GM23248 (cell line): ENCODE results near the gene DEDD. TPM values are rescaled to one million over a fixed set of nuclear protein-coding genes. Genes with fewer than 3 reads are reported as not detected.

Experiments used
- DNase-seq: peaks from one replicate; pipeline ENCODE4 v3.0.0-alpha.2; 2015
- H2AFZ ChIP-seq: fragments of 200-600 bp; sonication (generic); 2 replicates; pipeline ENCODE4 v1.6.1; 2016; ENCODE audit warnings: antibody characterized with exemption
- H3F3A ChIP-seq: fragments of 200-600 bp; sonication (generic); 2 replicates; pipeline ENCODE4 v1.6.1; 2016; ENCODE audit warnings: mild to moderate bottlenecking, antibody characterized with exemption, mixed run types; ENCODE audit not compliant: insufficient read depth
- H3K27ac ChIP-seq: fragments of 200-600 bp; sonication (generic); 2 replicates; pipeline ENCODE4 v1.5.1; 2016; ENCODE audit warnings: mild to moderate bottlenecking
- H3K27me3 ChIP-seq: fragments of 200-600 bp; sonication (generic); replicated peaks from 2 replicates; pipeline ENCODE4 v1.6.1; 2016; ENCODE audit warnings: mild to moderate bottlenecking; ENCODE audit not compliant: insufficient read depth
- H3K36me3 ChIP-seq: fragments of 200-600 bp; sonication (generic); 2 replicates; pipeline ENCODE4 v1.6.1; 2016; ENCODE audit warnings: low read depth, mild to moderate bottlenecking
- H3K4me1 ChIP-seq: fragments of 200-600 bp; sonication (generic); 2 replicates; pipeline ENCODE4 v1.6.1; 2016; ENCODE audit warnings: mild to moderate bottlenecking; ENCODE audit not compliant: insufficient read depth
- H3K4me2 ChIP-seq: fragments of 200-600 bp; sonication (generic); one replicate; pipeline ENCODE4 v1.6.1; 2016; ENCODE audit warnings: mild to moderate bottlenecking; ENCODE audit not compliant: unreplicated experiment
- H3K4me3 ChIP-seq: fragments of 200-600 bp; sonication (generic); 2 replicates; pipeline ENCODE4 v1.5.1; 2016; ENCODE audit warnings: mild to moderate bottlenecking
- H3K79me2 ChIP-seq: fragments of 200-600 bp; sonication (generic); 2 replicates; pipeline ENCODE4 v1.6.1; 2016; ENCODE audit warnings: mild to moderate bottlenecking; ENCODE audit not compliant: insufficient read depth
- H3K9ac ChIP-seq: fragments of 200-600 bp; sonication (generic); 2 replicates; pipeline ENCODE4 v1.6.1; 2016; ENCODE audit warnings: mild to moderate bottlenecking
- H3K9me2 ChIP-seq: fragments of 200-600 bp; sonication (generic); 2 replicates; pipeline ENCODE4 v1.6.1; 2016; ENCODE audit warnings: mixed run types, mild to moderate bottlenecking, moderate library complexity; ENCODE audit not compliant: insufficient read depth
- H3K9me3 ChIP-seq: fragments of 200-600 bp; sonication (generic); one replicate; pipeline ENCODE4 v1.6.1; 2017; ENCODE audit warnings: low read depth
- H4K20me1 ChIP-seq: fragments of 200-600 bp; sonication (generic); 2 replicates; pipeline ENCODE4 v1.6.0; 2016; ENCODE audit not compliant: insufficient read depth
- EZH2 ChIP-seq: fragments of 200-600 bp; sonication (generic); IDR thresholded peaks from 2 replicates; pipeline ENCODE4 v1.6.1; 2018; ENCODE audit warnings: antibody characterized with exemption, mild to moderate bottlenecking; ENCODE audit not compliant: insufficient read depth, poor library complexity, severe bottlenecking
- EZH2phosphoT487 ChIP-seq: fragments of 200-600 bp; sonication (generic); IDR thresholded peaks from 2 replicates; pipeline ENCODE4 v1.6.1; 2018; ENCODE audit warnings: antibody characterized with exemption, moderate library complexity, mild to moderate bottlenecking, low read depth; ENCODE audit not compliant: insufficient read depth
- WGBS, 2 experiments: methylation state at CpG; one replicate each; pipeline ENCODE4 v1.1.6; 2015 to 2017; ENCODE audit warnings: low lambda C conversion rate in 2 of 2, low coverage in 1 of 2; ENCODE audit errors: missing lambda C conversion rate in 2 of 2; 5-methylcytosine and 5-hydroxymethylcytosine counted together
- in situ Hi-C: fragments of 300-500 bp; cut with MboI; formaldehyde crosslinking; loops from 2 replicates; pipeline ENCODE4 v1.15.0; 2020
- polyA plus RNA-seq: library from polyadenylated mRNA; unstranded; fragments of >200 nt; fragmentation: Nextera tagmentation; extraction: Ambion mirVana; gene quantifications from 2 replicates; pipeline ENCODE4 v1.2.1, GENCODE V29; 2016
- small RNA-seq: library from RNA; depleted of rRNA; stranded (forward); fragments of <200 nt; gene quantifications from one replicate; pipeline ENCODE3, GENCODE V24; 2014; ENCODE audit warnings: low read depth, low replicate concordance
- total RNA-seq: library from RNA; depleted of rRNA; stranded (reverse); fragments of >200 nt; shearing (Covaris generic); gene quantifications from 2 replicates; pipeline ENCODE4 v1.2.3, GENCODE V29; 2014; rRNA removed

Gene DEDD
- total and polyA plus RNA-seq, 2 experiments from 2014 or later = 36.7 to 37.8 TPM

DNA sequence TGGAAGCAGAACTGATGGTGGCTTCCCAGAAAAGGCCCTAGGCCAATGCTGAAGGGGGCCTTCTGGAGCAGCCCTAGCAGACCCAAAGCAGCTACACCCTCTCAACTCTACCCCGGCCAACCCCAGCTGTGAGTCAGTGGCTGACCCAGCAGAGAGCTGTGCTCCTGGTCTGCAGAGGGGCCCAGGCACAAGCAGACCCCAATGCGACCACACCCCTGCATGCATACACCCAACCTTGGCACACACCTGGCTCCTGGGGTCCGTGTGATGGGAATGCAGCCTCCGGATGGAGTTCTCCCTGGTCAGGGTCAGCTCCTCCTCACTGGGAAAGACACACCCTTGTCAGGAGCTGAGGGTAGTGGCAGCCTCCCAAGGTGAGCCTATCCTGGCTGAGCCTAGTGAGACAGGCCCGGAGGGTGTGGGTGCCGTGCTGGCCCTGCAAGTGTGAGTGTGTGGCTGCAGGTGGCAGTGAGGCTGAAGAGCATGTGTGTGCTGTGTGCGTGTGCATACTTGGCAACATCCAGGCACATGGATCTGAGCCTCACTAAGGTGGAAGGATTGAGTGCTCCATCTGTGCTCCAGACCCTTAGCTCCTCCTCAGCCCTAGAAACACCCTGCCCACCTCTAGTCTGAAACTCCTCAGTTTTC lies 58.9 kb downstream of the DEDD start:
- no peaks in the 10 kb centered on the region for H3K36me3 ChIP-seq
- no peaks in the 10 kb centered on the region for H4K20me1 ChIP-seq
- H3K27me3 ChIP-seq = no peaks in the 10 kb centered on the region
- no peaks in the 10 kb centered on the region for H3K9me3 ChIP-seq
- TF ChIP-seq EZH2 (no peak), EZH2phosphoT487 (no peak)
- H3K4me2 ChIP-seq = no peak overlapping the region
- no peaks in the 10 kb centered on the region for H3F3A ChIP-seq
- in situ Hi-C loops = no loop called here
- H3K9me2 ChIP-seq = no peaks in the 10 kb centered on the region
- no peak overlapping the region for H3K9ac ChIP-seq
- no peak overlapping the region for H3K27ac ChIP-seq
- WGBS, 2 experiments = 72 to 73% methylated on average over 7 of the region's 7 CpGs
- no peak overlapping the region for H3K4me3 ChIP-seq
- H3K4me1 ChIP-seq = no peaks in the 10 kb centered on the region
- DNase-seq = no peak
- H3K79me2 ChIP-seq = no peaks in the 10 kb centered on the region
- H2AFZ ChIP-seq = no peak overlapping the region

DNA sequence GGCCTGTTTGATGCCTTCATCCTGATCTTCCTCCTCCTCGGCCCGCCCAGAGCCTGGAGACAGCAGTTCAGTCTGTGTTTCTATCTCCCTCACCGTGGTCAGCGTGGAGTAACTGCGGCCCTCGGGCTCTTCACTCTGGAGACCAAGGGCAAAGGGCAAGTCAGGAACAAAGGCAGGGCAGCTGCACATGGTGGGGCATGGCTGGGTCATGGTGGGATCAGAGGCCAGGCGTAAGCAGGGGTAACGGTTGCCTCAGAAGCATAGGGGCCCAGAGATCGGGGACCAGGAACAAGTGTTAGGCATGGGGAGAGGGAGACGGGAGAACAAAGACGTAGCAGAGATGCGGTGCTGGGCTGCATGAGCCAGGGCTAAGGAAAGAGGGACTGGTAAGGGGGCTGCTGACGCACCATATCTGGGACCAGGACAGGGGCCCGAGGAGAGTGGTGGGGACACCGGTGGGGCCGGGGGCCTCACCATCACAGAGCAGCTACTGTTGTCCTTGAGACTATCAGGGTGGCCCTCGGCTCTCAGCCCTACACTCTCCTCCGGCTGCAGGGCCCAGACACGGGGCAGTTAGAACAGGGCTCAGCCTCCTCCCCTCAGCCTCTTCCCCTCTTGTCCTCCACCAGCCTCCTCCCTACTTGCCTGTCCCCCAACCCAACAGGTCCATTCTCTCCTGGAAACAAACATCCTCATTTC lies 59.6 kb downstream of the DEDD start:
- Histone ChIP-seq H2AFZ (no peak overlapping the region), H4K20me1 (no peaks in the 10 kb centered on the region), H3K4me2 (no peak overlapping the region), H3K9me2 (no peaks in the 10 kb centered on the region), H3K9me3 (no peaks in the 10 kb centered on the region), H3K4me1 (no peaks in the 10 kb centered on the region), H3K79me2 (no peaks in the 10 kb centered on the region), H3K4me3 (no peak overlapping the region), H3K9ac (no peak overlapping the region), H3F3A (no peaks in the 10 kb centered on the region), H3K36me3 (no peaks in the 10 kb centered on the region), H3K27ac (no peak overlapping the region), H3K27me3 (no peaks in the 10 kb centered on the region)
- in situ Hi-C loops = no loop called here
- no peak for TF ChIP-seq EZH2
- no peak for TF ChIP-seq EZH2phosphoT487
- no peak for DNase-seq
- 88 to 89% methylated on average over 19 of the region's 19 CpGs for WGBS, 2 experiments

DNA sequence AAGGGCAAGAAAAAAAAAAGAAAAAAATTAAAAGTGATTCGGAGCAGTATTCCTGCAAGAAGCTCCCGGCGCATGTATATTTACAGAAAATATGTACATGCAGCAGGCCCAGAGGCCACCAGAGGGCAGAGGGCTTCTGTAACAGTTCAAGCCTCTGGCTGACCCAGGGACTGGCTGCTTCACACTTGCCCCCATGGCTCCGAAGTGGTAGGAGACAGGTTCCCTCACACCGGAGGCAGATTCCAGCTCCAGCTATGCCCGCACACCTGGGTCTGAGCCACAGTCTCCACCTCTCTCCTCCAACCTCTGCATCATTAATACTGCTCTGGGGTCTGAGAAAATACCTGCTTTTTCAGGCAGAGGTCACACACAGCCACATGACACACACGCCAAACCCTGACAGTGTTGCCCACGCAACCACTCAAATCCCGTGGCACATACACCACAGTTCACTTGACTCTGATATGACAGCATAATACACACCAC lies 60.5 kb downstream of the DEDD start:
- no peaks in the 10 kb centered on the region for H3K9me3 ChIP-seq
- no peak overlapping the region for H3K27ac ChIP-seq
- in situ Hi-C loops = no loop called here
- no peaks in the 10 kb centered on the region for H3K79me2 ChIP-seq
- 59 to 63% methylated on average over 9 of the region's 9 CpGs for WGBS, 2 experiments
- H3K36me3 ChIP-seq = no peaks in the 10 kb centered on the region
- H3K27me3 ChIP-seq = no peaks in the 10 kb centered on the region
- no peaks in the 10 kb centered on the region for H3F3A ChIP-seq
- H3K9ac ChIP-seq = no peak overlapping the region
- H4K20me1 ChIP-seq = no peaks in the 10 kb centered on the region
- H3K4me3 ChIP-seq = no peak overlapping the region
- H3K9me2 ChIP-seq = no peaks in the 10 kb centered on the region
- TF ChIP-seq EZH2 (no peak), EZH2phosphoT487 (no peak)
- no peak overlapping the region for H2AFZ ChIP-seq
- no peaks in the 10 kb centered on the region for H3K4me1 ChIP-seq
- DNase-seq = peak; percentile 79
- H3K4me2 ChIP-seq = no peak overlapping the region

Small RNA genes within 50 kb of the gene (small RNA-seq; reads per million reads assigned to genes)
- gene RF01225 = not detected

Other genes starting within 250 kb of the DEDD start
- not detected in 2 replicates for gene ITLN1, start 247.5 kb downstream of the DEDD start, total RNA-seq
- gene ITLN1, start 247.5 kb downstream of the DEDD start, polyA plus RNA-seq = not detected in 2 replicates
- not detected in 2 replicates for gene ITLN2, start 177.9 kb downstream of the DEDD start, total RNA-seq
- not detected in 2 replicates for gene ITLN2, start 177.9 kb downstream of the DEDD start, polyA plus RNA-seq
- 0.76 and 1.5 TPM in 2 replicates for gene F11R, start 111.5 kb downstream of the DEDD start, total RNA-seq
- gene F11R, start 111.5 kb downstream of the DEDD start, polyA plus RNA-seq = 0.52 and 0.53 TPM in 2 replicates
- not detected in 2 replicates for gene TSTD1, start 93.7 kb downstream of the DEDD start, total RNA-seq
- not detected in 2 replicates for gene TSTD1, start 93.7 kb downstream of the DEDD start, polyA plus RNA-seq
- 53.2 and 68.4 TPM in 2 replicates for gene USF1, start 86.7 kb downstream of the DEDD start, total RNA-seq
- gene USF1, start 86.7 kb downstream of the DEDD start, polyA plus RNA-seq = 12.2 and 17.1 TPM in 2 replicates
- gene ARHGAP30, start 62.8 kb downstream of the DEDD start, total RNA-seq = not detected in 2 replicates
- 0.21 and 0.29 TPM in 2 replicates for gene ARHGAP30, start 62.8 kb downstream of the DEDD start, polyA plus RNA-seq
- gene NECTIN4, start 43.1 kb downstream of the DEDD start, total RNA-seq = 0.54 TPM in 1 of 2 replicates, not detected in the other
- 0.40 and 0.54 TPM in 2 replicates for gene NECTIN4, start 43.1 kb downstream of the DEDD start, polyA plus RNA-seq
- gene KLHDC9, start 34.3 kb downstream of the DEDD start, total RNA-seq = 3.7 and 5.6 TPM in 2 replicates
- 3.2 and 3.3 TPM in 2 replicates for gene KLHDC9, start 34.3 kb downstream of the DEDD start, polyA plus RNA-seq
- gene PFDN2, start 14.6 kb downstream of the DEDD start, total RNA-seq = 32.4 and 35.9 TPM in 2 replicates
- gene PFDN2, start 14.6 kb downstream of the DEDD start, polyA plus RNA-seq = 121 and 125 TPM in 2 replicates
- 16.6 and 24.3 TPM in 2 replicates for gene NIT1, start 14.6 kb downstream of the DEDD start, total RNA-seq
- gene NIT1, start 14.6 kb downstream of the DEDD start, polyA plus RNA-seq = 30.4 and 30.9 TPM in 2 replicates
- gene UFC1, start 21.3 kb upstream of the DEDD start, total RNA-seq = 42.6 and 86.2 TPM in 2 replicates
- gene UFC1, start 21.3 kb upstream of the DEDD start, polyA plus RNA-seq = 89.5 and 89.6 TPM in 2 replicates
- gene USP21, start 26.8 kb upstream of the DEDD start, total RNA-seq = 6.3 and 10.5 TPM in 2 replicates
- 16.0 and 16.5 TPM in 2 replicates for gene USP21, start 26.8 kb upstream of the DEDD start, polyA plus RNA-seq
- gene PPOX, start 33.8 kb upstream of the DEDD start, total RNA-seq = 18.8 and 36.2 TPM in 2 replicates
- 21.5 and 25.9 TPM in 2 replicates for gene PPOX, start 33.8 kb upstream of the DEDD start, polyA plus RNA-seq
- 33.3 and 34.5 TPM in 2 replicates for gene B4GALT3, start 44.8 kb upstream of the DEDD start, total RNA-seq
- gene B4GALT3, start 44.8 kb upstream of the DEDD start, polyA plus RNA-seq = 30.6 and 31.3 TPM in 2 replicates
- gene ADAMTS4, start 66.4 kb upstream of the DEDD start, total RNA-seq = 5.9 and 9.8 TPM in 2 replicates
- 5.3 and 7.2 TPM in 2 replicates for gene ADAMTS4, start 66.4 kb upstream of the DEDD start, polyA plus RNA-seq
- gene NDUFS2, start 69.7 kb upstream of the DEDD start, total RNA-seq = 104 and 125 TPM in 2 replicates
- gene NDUFS2, start 69.7 kb upstream of the DEDD start, polyA plus RNA-seq = 135 and 141 TPM in 2 replicates
- gene FCER1G, start 82.6 kb upstream of the DEDD start, total RNA-seq = not detected in 2 replicates
- gene FCER1G, start 82.6 kb upstream of the DEDD start, polyA plus RNA-seq = 0.49 TPM in 1 of 2 replicates, not detected in the other
- gene APOA2, start 91.0 kb upstream of the DEDD start, total RNA-seq = not detected in 2 replicates
- not detected in 2 replicates for gene APOA2, start 91.0 kb upstream of the DEDD start, polyA plus RNA-seq
- 6.5 and 19.1 TPM in 2 replicates for gene TOMM40L, start 93.4 kb upstream of the DEDD start, total RNA-seq
- 5.7 and 5.8 TPM in 2 replicates for gene TOMM40L, start 93.4 kb upstream of the DEDD start, polyA plus RNA-seq
- gene NR1I3, start 105.5 kb upstream of the DEDD start, total RNA-seq = not detected in 2 replicates
- 0.70 TPM in 1 of 2 replicates, not detected in the other for gene NR1I3, start 105.5 kb upstream of the DEDD start, polyA plus RNA-seq
- gene PCP4L1, start 126.1 kb upstream of the DEDD start, total RNA-seq = not detected in 2 replicates
- gene PCP4L1, start 126.1 kb upstream of the DEDD start, polyA plus RNA-seq = not detected in 2 replicates
- 0.11 TPM in 1 of 2 replicates, not detected in the other for gene MPZ, start 177.3 kb upstream of the DEDD start, total RNA-seq
- not detected in 2 replicates for gene MPZ, start 177.3 kb upstream of the DEDD start, polyA plus RNA-seq
- gene SDHC, start 181.7 kb upstream of the DEDD start, total RNA-seq = 17.4 and 39.2 TPM in 2 replicates
- 175 and 211 TPM in 2 replicates for gene SDHC, start 181.7 kb upstream of the DEDD start, polyA plus RNA-seq
- not detected in 2 replicates for gene CFAP126, start 235.2 kb upstream of the DEDD start, total RNA-seq
- gene CFAP126, start 235.2 kb upstream of the DEDD start, polyA plus RNA-seq = not detected in 2 replicates